SU-DHL-6 (cell line): ENCODE results near the gene SLC6A17.

Source experiments
- H2AFZ ChIP-seq: fragments of 200-600 bp; sonication (generic); 2 replicates; pipeline ENCODE4 v1.6.1; 2014; ENCODE audit warnings: low read depth, mild to moderate bottlenecking, moderate library complexity, mixed read lengths, antibody characterized with exemption, low read length; ENCODE audit not compliant: severe bottlenecking
- H3F3A ChIP-seq: fragments of 200-600 bp; shearing (Covaris generic); 2 replicates; pipeline ENCODE4 v1.6.0; 2016; ENCODE audit warnings: antibody characterized with exemption, mild to moderate bottlenecking; ENCODE audit not compliant: insufficient read depth
- H3K27ac ChIP-seq: fragments of 200-600 bp; sonication (generic); 2 replicates; pipeline ENCODE4 v1.5.1; 2016; ENCODE audit warnings: low read depth, mild to moderate bottlenecking, low read length, moderate library complexity, mixed read lengths
- H3K27me3 ChIP-seq: fragments of 200-600 bp; sonication (generic), shearing (Covaris generic); 2 replicates; pipeline ENCODE4 v1.6.0; 2014; ENCODE audit warnings: mild to moderate bottlenecking, low read length
- H3K36me3 ChIP-seq: fragments of 200-600 bp; sonication (generic); 2 replicates; pipeline ENCODE4 v1.6.1; 2014; ENCODE audit warnings: mild to moderate bottlenecking, low read length, mixed read lengths
- H3K4me2 ChIP-seq: fragments of 300-600, 200-600 bp; shearing (Covaris generic), sonication (generic); 2 replicates; pipeline ENCODE4 v1.6.0; 2014; ENCODE audit warnings: low read length, low read depth, mild to moderate bottlenecking; ENCODE audit not compliant: poor library complexity, severe bottlenecking
- H3K4me3 ChIP-seq: fragments of 200-600 bp; sonication (generic); 2 replicates; pipeline ENCODE4 v1.5.1; 2014; ENCODE audit warnings: antibody characterized with exemption, low read length, mild to moderate bottlenecking, mixed read lengths; ENCODE audit not compliant: insufficient read depth, poor library complexity, severe bottlenecking
- H3K79me2 ChIP-seq: fragments of 200-600 bp; sonication (generic); 2 replicates; pipeline ENCODE4 v1.6.1; 2014; ENCODE audit warnings: mild to moderate bottlenecking, low read length, moderate library complexity; ENCODE audit not compliant: insufficient read depth
- H3K9ac ChIP-seq: fragments of 200-600 bp; sonication (generic); 2 replicates; pipeline ENCODE4 v1.7.0; 2014; ENCODE audit warnings: mild to moderate bottlenecking, low read length
- H3K9me2 ChIP-seq: fragments of 200-600 bp; sonication (generic); replicated peaks from 2 replicates; pipeline ENCODE4 v1.6.1; 2014; ENCODE audit warnings: low read length; ENCODE audit not compliant: insufficient read depth
- H3K9me3 ChIP-seq: fragments of 200-600 bp; sonication (generic); 2 replicates; pipeline ENCODE4 v1.6.1; 2014; ENCODE audit warnings: low read length, mixed read lengths; ENCODE audit not compliant: insufficient read depth
- H4K20me1 ChIP-seq: fragments of 200-600 bp; sonication (generic); 2 replicates; pipeline ENCODE4 v1.6.1; 2014; ENCODE audit warnings: low read depth, mild to moderate bottlenecking, antibody characterized with exemption, low read length, moderate library complexity, mixed read lengths
- EZH2phosphoT487 ChIP-seq: fragments of 200-600 bp; sonication (generic), shearing (Covaris generic); conservative IDR thresholded peaks from 2 replicates; pipeline ENCODE4 v1.6.1; 2018; ENCODE audit warnings: mild to moderate bottlenecking, antibody characterized with exemption, low read length, moderate library complexity, mixed read lengths
- TF ChIP-seq, protein P1 (sequence below): fragments of 200-600 bp; sonication (generic); IDR thresholded peaks from one replicate; pipeline ENCODE4 v1.5.1; 2017; ENCODE audit warnings: antibody characterized with exemption, mild to moderate bottlenecking, low read length, moderate library complexity; ENCODE audit not compliant: insufficient read depth, poor library complexity, severe bottlenecking

The SLC6A17 gene

GRCh38 chr1:110205591-110206155 lies 55.4 kb downstream of the SLC6A17 start:
- H3K9me2 ChIP-seq, result no peaks in the 10 kb centered on the region
- H3K4me2 ChIP-seq, result no peak overlapping the region
- H4K20me1 ChIP-seq, result no peaks in the 10 kb centered on the region
- no peak overlapping the region for H3K9ac ChIP-seq
- H2AFZ ChIP-seq, result no peak overlapping the region
- H3K36me3 ChIP-seq, result no peaks in the 10 kb centered on the region
- no peak overlapping the region for H3K27ac ChIP-seq
- no peaks in the 10 kb centered on the region for H3K79me2 ChIP-seq
- TF ChIP-seq, protein P1, sequence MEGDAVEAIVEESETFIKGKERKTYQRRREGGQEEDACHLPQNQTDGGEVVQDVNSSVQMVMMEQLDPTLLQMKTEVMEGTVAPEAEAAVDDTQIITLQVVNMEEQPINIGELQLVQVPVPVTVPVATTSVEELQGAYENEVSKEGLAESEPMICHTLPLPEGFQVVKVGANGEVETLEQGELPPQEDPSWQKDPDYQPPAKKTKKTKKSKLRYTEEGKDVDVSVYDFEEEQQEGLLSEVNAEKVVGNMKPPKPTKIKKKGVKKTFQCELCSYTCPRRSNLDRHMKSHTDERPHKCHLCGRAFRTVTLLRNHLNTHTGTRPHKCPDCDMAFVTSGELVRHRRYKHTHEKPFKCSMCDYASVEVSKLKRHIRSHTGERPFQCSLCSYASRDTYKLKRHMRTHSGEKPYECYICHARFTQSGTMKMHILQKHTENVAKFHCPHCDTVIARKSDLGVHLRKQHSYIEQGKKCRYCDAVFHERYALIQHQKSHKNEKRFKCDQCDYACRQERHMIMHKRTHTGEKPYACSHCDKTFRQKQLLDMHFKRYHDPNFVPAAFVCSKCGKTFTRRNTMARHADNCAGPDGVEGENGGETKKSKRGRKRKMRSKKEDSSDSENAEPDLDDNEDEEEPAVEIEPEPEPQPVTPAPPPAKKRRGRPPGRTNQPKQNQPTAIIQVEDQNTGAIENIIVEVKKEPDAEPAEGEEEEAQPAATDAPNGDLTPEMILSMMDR, result no peak
- no peak for TF ChIP-seq EZH2phosphoT487
- H3F3A ChIP-seq, result peaks cover 10% of the 10 kb centered on the region
- H3K9me3 ChIP-seq, result no peaks in the 10 kb centered on the region
- H3K27me3 ChIP-seq, result no peaks in the 10 kb centered on the region
- no peak overlapping the region for H3K4me3 ChIP-seq

- Histone ChIP-seq H3K79me2 (no peaks in the 10 kb centered on the region), H4K20me1 (no peaks in the 10 kb centered on the region), H3K36me3 (no peaks in the 10 kb centered on the region), H3K27me3 (no peaks in the 10 kb centered on the region), H2AFZ (no peak overlapping the region), H3K9me3 (no peaks in the 10 kb centered on the region), H3K4me3 (no peak overlapping the region), H3K9me2 (no peaks in the 10 kb centered on the region), H3K4me2 (no peak overlapping the region), H3F3A (peaks cover 10% of the 10 kb centered on the region), H3K27ac (no peak overlapping the region), H3K9ac (no peak overlapping the region)
- TF ChIP-seq, protein P1, result no peak
- no peak for TF ChIP-seq EZH2phosphoT487
These were observed 56.1 kb downstream of the SLC6A17 start for GRCh38 chr1:110206261-110206920.

DNA sequence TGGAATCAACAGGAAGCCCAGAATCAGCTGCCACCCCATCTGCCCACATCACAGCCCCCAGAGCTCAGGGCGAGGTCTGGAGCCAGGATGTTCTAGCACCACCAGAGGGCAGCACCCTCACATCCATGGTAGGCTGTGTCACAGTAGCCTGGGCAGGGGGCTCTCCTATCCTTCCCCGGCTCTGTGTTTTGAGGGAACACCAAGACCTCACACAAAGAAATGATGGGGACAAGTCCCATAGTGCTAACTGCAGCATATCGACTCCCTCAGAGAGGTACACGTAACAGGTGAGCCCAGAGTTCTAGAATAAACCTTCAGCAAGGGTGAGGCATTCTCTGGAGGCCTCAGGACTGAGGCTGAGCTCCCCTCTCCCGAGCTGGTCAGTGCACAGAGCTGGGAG lies 57.5 kb downstream of the SLC6A17 start:
- Histone ChIP-seq H3K4me2 (no peak overlapping the region), H3K36me3 (no peaks in the 10 kb centered on the region), H3K27me3 (no peaks in the 10 kb centered on the region), H3F3A (peaks cover 10% of the 10 kb centered on the region), H3K9me2 (no peaks in the 10 kb centered on the region), H3K9ac (no peak overlapping the region), H3K27ac (no peak overlapping the region), H3K79me2 (no peaks in the 10 kb centered on the region), H2AFZ (no peak overlapping the region), H4K20me1 (no peaks in the 10 kb centered on the region), H3K9me3 (no peaks in the 10 kb centered on the region), H3K4me3 (no peak overlapping the region)
- TF ChIP-seq, protein P1, result peak; percentile 70
- no peak for TF ChIP-seq EZH2phosphoT487
